ENCODE results near the gene SLC25A26. TPM values are rescaled to one million over a fixed set of nuclear protein-coding genes. Genes with fewer than 3 reads are reported as not detected.
"Not testable (repeated sequence)": the region's sequence is repeated elsewhere in the genome, so short reads cannot be mapped to it uniquely, and the experiment has no call there.

The SLC25A26 gene
- total RNA-seq, 4 donors from 2014 or later = 13.3 to 29.1 (median 22.8) TPM

GRCh38 chr3:66224220-66224619, 3.4 kb downstream of the SLC25A26 start:
- H3K4me1 ChIP-seq = peaks cover 22% of the 10 kb centered on the region
- H3K4me3 ChIP-seq = no peak overlapping the region
- H3K27me3 ChIP-seq = no peaks in the 10 kb centered on the region
- 91% methylated on average over 1 of the region's 1 CpG for WGBS
- peaks cover 4% of the 10 kb centered on the region for H3K36me3 ChIP-seq
- TF ChIP-seq EP300 (IDR thresholded peaks at IDR 0.05) (no peak), CTCF (IDR thresholded peaks at IDR 0.05) (no peak), POLR2A (IDR thresholded peaks at IDR 0.05) (no peak), POLR2AphosphoS5 (IDR thresholded peaks at IDR 0.05) (no peak)
- no peak for DNase-seq (ENCODE audit: low spot score in 2 of 2)
- no peaks in the 10 kb centered on the region for H3K9me3 ChIP-seq
- no peak overlapping the region for H3K27ac ChIP-seq

- H3K27ac ChIP-seq = not testable (repeated sequence)
Observed at GRCh38 chr3:66226093-66226492, 5.3 kb downstream of the SLC25A26 start.

GRCh38 chr3:66227051-66227450, 6.2 kb downstream of the SLC25A26 start:
- Histone ChIP-seq H3K36me3 (peaks cover 4% of the 10 kb centered on the region), H3K27ac (no peak overlapping the region), H3K9me3 (no peaks in the 10 kb centered on the region), H3K27me3 (no peaks in the 10 kb centered on the region), H3K4me1 (peaks cover 8% of the 10 kb centered on the region), H3K4me3 (no peak overlapping the region)
- TF ChIP-seq CTCF (IDR thresholded peaks at IDR 0.05) (no peak), EP300 (IDR thresholded peaks at IDR 0.05) (no peak), POLR2AphosphoS5 (IDR thresholded peaks at IDR 0.05) (no peak), POLR2A (IDR thresholded peaks at IDR 0.05) (no peak)
- WGBS = 70% methylated on average over 3 of the region's 3 CpGs
- DNase-seq (ENCODE audit: low spot score in 2 of 2) = no peak

More at GRCh38 chr3:66226093-66226492, 5.3 kb downstream of the SLC25A26 start:
- H3K9me3 ChIP-seq; DNase-seq (ENCODE audit: low spot score in 2 of 2); H3K36me3 ChIP-seq; H3K27me3 ChIP-seq; H3K4me3 ChIP-seq: not testable (repeated sequence)
- WGBS = 92% methylated on average over 3 of the region's 3 CpGs
- H3K4me1 ChIP-seq = peaks cover 17% of the 10 kb centered on the region

GRCh38 chr3:66227915-66228314, 7.1 kb downstream of the SLC25A26 start:
- Histone ChIP-seq H3K36me3 (peaks cover 4% of the 10 kb centered on the region), H3K4me1 (peaks cover 2% of the 10 kb centered on the region), H3K27ac (no peak overlapping the region), H3K27me3 (no peaks in the 10 kb centered on the region), H3K9me3 (no peaks in the 10 kb centered on the region), H3K4me3 (no peak overlapping the region)
- WGBS = 47% methylated on average over 2 of the region's 2 CpGs
- DNase-seq (ENCODE audit: low spot score in 2 of 2) = no peak
- TF ChIP-seq CTCF (IDR thresholded peaks at IDR 0.05) = no peak
- TF ChIP-seq EP300 (IDR thresholded peaks at IDR 0.05) = no peak
- no peak for TF ChIP-seq POLR2A (IDR thresholded peaks at IDR 0.05)
- no peak for TF ChIP-seq POLR2AphosphoS5 (IDR thresholded peaks at IDR 0.05)

- Histone ChIP-seq H3K9me3 (no peaks in the 10 kb centered on the region), H3K4me3 (no peak overlapping the region), H3K4me1 (peaks cover 2% of the 10 kb centered on the region), H3K36me3 (no peaks in the 10 kb centered on the region), H3K27me3 (no peaks in the 10 kb centered on the region), H3K27ac (no peak overlapping the region)
- WGBS = 98% methylated on average over 1 of the region's 1 CpG
- no peak for TF ChIP-seq EP300 (IDR thresholded peaks at IDR 0.05)
- TF ChIP-seq POLR2AphosphoS5 (IDR thresholded peaks at IDR 0.05) = no peak
- no peak for TF ChIP-seq CTCF (IDR thresholded peaks at IDR 0.05)
- TF ChIP-seq POLR2A (IDR thresholded peaks at IDR 0.05) = no peak
- DNase-seq (ENCODE audit: low spot score in 2 of 2) = no peak
Observed at GRCh38 chr3:66228707-66229106, 7.9 kb downstream of the SLC25A26 start.

- WGBS = 61% methylated on average over 4 of the region's 4 CpGs
- no peak overlapping the region for H3K4me3 ChIP-seq
- no peak for DNase-seq (ENCODE audit: low spot score in 2 of 2)
- H3K27ac ChIP-seq = no peak overlapping the region
- H3K27me3 ChIP-seq = no peaks in the 10 kb centered on the region
- peaks cover 2% of the 10 kb centered on the region for H3K4me1 ChIP-seq
- TF ChIP-seq POLR2AphosphoS5 (IDR thresholded peaks at IDR 0.05) (no peak), CTCF (IDR thresholded peaks at IDR 0.05) (no peak), EP300 (IDR thresholded peaks at IDR 0.05) (no peak), POLR2A (IDR thresholded peaks at IDR 0.05) (no peak)
- no peaks in the 10 kb centered on the region for H3K9me3 ChIP-seq
- H3K36me3 ChIP-seq = no peaks in the 10 kb centered on the region
Observed at GRCh38 chr3:66229931-66230330, 9.1 kb downstream of the SLC25A26 start.
